Gastroesophageal sphincter (tissue), 3 donors: ENCODE data around the gene SLC25A13.

Experiments
- CTCF ChIP-seq, 4 experiments: fragments of 200-600 bp in 2 of 4; fragments of 450-650 bp in 2 of 4; sonication (generic) in 1 of 4; IDR thresholded peaks; one replicate each; pipeline ENCODE4 v1.5.1; 2017 to 2019; ENCODE audit warnings: antibody characterized with exemption in 4 of 4, mild to moderate bottlenecking in 2 of 4, moderate library complexity in 2 of 4
- POLR2A ChIP-seq, 2 donors: fragments of 450-650 bp; IDR thresholded peaks; one replicate each; pipeline ENCODE4 v1.6.1; 2017; ENCODE audit warnings: antibody characterized with exemption in 2 of 2, mild to moderate bottlenecking in 2 of 2, moderate library complexity in 1 of 2

- TF ChIP-seq CTCF (IDR thresholded peaks at IDR 0.05), result no peak
- no peak for TF ChIP-seq POLR2A (IDR thresholded peaks at IDR 0.05)
Observed at GRCh38 chr7:96090756-96091155, 231.1 kb downstream of the SLC25A13 start.
